ENCODE results near the gene ANKRD30A.

ANKRD30A gene

DNA sequence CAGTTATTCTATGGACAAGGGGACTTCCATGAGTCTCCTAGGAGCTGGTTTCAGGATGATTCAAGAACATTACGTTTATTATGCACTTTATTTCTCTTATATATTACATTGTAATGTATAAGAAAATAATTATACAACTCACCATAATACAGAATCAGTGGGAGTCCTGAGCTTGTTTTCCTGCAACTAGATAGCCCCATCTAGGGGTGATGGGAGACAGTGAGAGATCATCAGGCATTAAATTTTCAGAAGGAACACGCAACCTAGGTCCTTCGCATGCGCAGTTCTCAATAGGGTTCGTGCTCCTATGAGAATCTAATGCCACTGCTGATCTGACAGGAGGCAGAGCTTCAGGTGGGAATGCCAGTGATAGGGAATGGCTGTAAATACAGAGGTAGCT lies 137.9 kb downstream of the ANKRD30A start:
- Histone ChIP-seq H3K4me2 (ENCODE audit: low read depth, low read length, poor library complexity, severe bottlenecking) (no peak overlapping the region), H3K4me3 (ENCODE audit: low read length, poor library complexity, severe bottlenecking) (no peak overlapping the region), H3K36me3 (ENCODE audit: insufficient read depth, low read length) (no peaks in the 10 kb centered on the region), H2AFZ (ENCODE audit: low read length) (no peak overlapping the region), H4K20me1 (ENCODE audit: insufficient read depth, low read length, poor library complexity, severe bottlenecking) (no peaks in the 10 kb centered on the region), H3K9me2 (replicated peaks; ENCODE audit: low read depth, low read length) (no peaks in the 10 kb centered on the region), H3F3A (ENCODE audit: low read depth) (no peaks in the 10 kb centered on the region), H3K9ac (ENCODE audit: low read depth, low read length, poor library complexity, severe bottlenecking) (no peak overlapping the region), H3K9me3 (ENCODE audit: insufficient read depth, low read depth, low read length) (no peaks in the 10 kb centered on the region), H3K79me2 (ENCODE audit: insufficient read depth, low read length) (no peaks in the 10 kb centered on the region), H3K27me3 (ENCODE audit: insufficient read depth, low read length, poor library complexity, severe bottlenecking) (no peaks in the 10 kb centered on the region), H3K4me1 (ENCODE audit: insufficient read depth, low read length, poor library complexity, severe bottlenecking) (no peaks in the 10 kb centered on the region)
- no peak for TF ChIP-seq EZH2phosphoT487 (IDR thresholded peaks at IDR 0.05; ENCODE audit: borderline replicate concordance)
- TF ChIP-seq, protein P1, sequence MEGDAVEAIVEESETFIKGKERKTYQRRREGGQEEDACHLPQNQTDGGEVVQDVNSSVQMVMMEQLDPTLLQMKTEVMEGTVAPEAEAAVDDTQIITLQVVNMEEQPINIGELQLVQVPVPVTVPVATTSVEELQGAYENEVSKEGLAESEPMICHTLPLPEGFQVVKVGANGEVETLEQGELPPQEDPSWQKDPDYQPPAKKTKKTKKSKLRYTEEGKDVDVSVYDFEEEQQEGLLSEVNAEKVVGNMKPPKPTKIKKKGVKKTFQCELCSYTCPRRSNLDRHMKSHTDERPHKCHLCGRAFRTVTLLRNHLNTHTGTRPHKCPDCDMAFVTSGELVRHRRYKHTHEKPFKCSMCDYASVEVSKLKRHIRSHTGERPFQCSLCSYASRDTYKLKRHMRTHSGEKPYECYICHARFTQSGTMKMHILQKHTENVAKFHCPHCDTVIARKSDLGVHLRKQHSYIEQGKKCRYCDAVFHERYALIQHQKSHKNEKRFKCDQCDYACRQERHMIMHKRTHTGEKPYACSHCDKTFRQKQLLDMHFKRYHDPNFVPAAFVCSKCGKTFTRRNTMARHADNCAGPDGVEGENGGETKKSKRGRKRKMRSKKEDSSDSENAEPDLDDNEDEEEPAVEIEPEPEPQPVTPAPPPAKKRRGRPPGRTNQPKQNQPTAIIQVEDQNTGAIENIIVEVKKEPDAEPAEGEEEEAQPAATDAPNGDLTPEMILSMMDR (conservative IDR thresholded peaks at IDR 0.05; ENCODE audit: low read length), result no peak

DNA sequence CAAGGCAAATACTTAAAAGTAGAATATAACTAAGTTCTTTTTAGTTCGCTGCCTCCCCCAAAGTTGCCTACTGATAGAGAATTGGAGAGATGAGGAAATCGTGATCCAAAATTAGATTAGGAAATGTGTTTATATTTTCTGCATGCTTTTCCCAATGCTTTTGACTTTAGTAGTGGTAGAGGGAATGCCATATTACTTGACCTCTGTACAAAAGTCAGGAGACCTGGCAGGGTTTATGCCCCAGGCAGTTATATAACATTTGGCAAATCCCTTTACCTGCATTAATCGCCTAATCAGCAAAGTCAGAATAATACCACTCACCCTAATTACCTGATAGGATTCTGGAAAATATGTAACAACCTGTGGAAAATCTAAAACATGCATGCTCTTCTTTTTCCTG lies 142.9 kb downstream of the ANKRD30A start:
- H3K9me2 ChIP-seq (replicated peaks; ENCODE audit: low read depth, low read length), result no peaks in the 10 kb centered on the region
- no peak overlapping the region for H3K9ac ChIP-seq (ENCODE audit: low read depth, low read length, poor library complexity, severe bottlenecking)
- TF ChIP-seq, protein P1 (conservative IDR thresholded peaks at IDR 0.05; ENCODE audit: low read length), result no peak
- H3K4me2 ChIP-seq (ENCODE audit: low read depth, low read length, poor library complexity, severe bottlenecking), result no peak overlapping the region
- H3K27me3 ChIP-seq (ENCODE audit: insufficient read depth, low read length, poor library complexity, severe bottlenecking), result no peaks in the 10 kb centered on the region
- no peak overlapping the region for H3K4me3 ChIP-seq (ENCODE audit: low read length, poor library complexity, severe bottlenecking)
- no peaks in the 10 kb centered on the region for H3K79me2 ChIP-seq (ENCODE audit: insufficient read depth, low read length)
- no peaks in the 10 kb centered on the region for H3K36me3 ChIP-seq (ENCODE audit: insufficient read depth, low read length)
- H3K9me3 ChIP-seq (ENCODE audit: insufficient read depth, low read depth, low read length), result no peaks in the 10 kb centered on the region
- H2AFZ ChIP-seq (ENCODE audit: low read length), result no peak overlapping the region
- no peaks in the 10 kb centered on the region for H3K4me1 ChIP-seq (ENCODE audit: insufficient read depth, low read length, poor library complexity, severe bottlenecking)
- H3F3A ChIP-seq (ENCODE audit: low read depth), result no peaks in the 10 kb centered on the region
- H4K20me1 ChIP-seq (ENCODE audit: insufficient read depth, low read length, poor library complexity, severe bottlenecking), result no peaks in the 10 kb centered on the region

DNA sequence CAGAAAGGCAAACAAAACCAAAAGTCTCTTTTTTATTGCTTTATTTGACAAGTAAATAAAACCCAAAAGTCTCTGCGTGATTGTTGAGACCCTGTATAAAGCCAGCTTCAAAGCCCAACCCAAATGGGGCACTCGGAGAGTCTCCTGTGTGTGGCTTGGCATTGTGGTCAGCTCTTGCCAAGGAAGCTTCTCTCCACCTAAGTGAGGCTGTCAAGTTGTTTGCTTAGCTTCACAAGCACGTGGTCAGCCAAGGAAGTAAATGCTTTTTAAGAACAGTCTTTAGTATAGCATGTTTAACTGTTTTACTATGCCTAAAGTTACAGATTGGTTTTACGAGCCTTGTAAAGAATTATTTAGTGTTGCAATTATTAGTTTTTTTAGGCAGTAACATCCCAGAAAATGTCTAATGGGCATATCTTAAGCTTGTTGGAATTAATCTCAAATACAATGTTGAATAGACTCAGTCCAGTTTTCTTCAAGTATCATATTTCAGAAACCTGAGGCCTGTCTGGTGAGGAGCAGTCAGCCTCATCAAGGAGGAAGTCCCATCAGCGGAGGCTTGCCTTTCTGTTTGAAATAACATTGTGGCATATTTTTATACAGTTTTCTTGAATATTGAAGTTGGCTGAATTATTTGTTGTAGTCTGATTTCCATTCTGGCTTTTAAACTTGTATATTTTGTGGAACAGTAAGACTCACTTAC lies 144.3 kb downstream of the ANKRD30A start:
- Histone ChIP-seq H3K36me3 (ENCODE audit: insufficient read depth, low read length) (no peaks in the 10 kb centered on the region), H3K9ac (ENCODE audit: low read depth, low read length, poor library complexity, severe bottlenecking) (no peak overlapping the region), H3K4me2 (ENCODE audit: low read depth, low read length, poor library complexity, severe bottlenecking) (no peak overlapping the region), H3F3A (ENCODE audit: low read depth) (no peaks in the 10 kb centered on the region), H3K9me3 (ENCODE audit: insufficient read depth, low read depth, low read length) (no peaks in the 10 kb centered on the region), H2AFZ (ENCODE audit: low read length) (no peak overlapping the region), H3K4me3 (ENCODE audit: low read length, poor library complexity, severe bottlenecking) (no peak overlapping the region), H4K20me1 (ENCODE audit: insufficient read depth, low read length, poor library complexity, severe bottlenecking) (no peaks in the 10 kb centered on the region), H3K27me3 (ENCODE audit: insufficient read depth, low read length, poor library complexity, severe bottlenecking) (no peaks in the 10 kb centered on the region), H3K79me2 (ENCODE audit: insufficient read depth, low read length) (no peaks in the 10 kb centered on the region), H3K4me1 (ENCODE audit: insufficient read depth, low read length, poor library complexity, severe bottlenecking) (no peaks in the 10 kb centered on the region), H3K9me2 (replicated peaks; ENCODE audit: low read depth, low read length) (no peaks in the 10 kb centered on the region)
- TF ChIP-seq, protein P1 (conservative IDR thresholded peaks at IDR 0.05; ENCODE audit: low read length), result no peak
- TF ChIP-seq EZH2phosphoT487 (IDR thresholded peaks at IDR 0.05; ENCODE audit: borderline replicate concordance), result no peak
